ENCODE data around the gene CCDC88C. TPM values are rescaled to one million over a fixed set of nuclear protein-coding genes. Genes with fewer than 3 reads are reported as not detected.

CCDC88C gene
- total RNA-seq, 6 donors from 2014 or later, result 33.1 to 119 (median 54.5) TPM

GRCh38 chr14:91367173-91368171 lies 50.1 kb downstream of the CCDC88C start:
- Histone ChIP-seq H3K9me3 (no peaks in the 10 kb centered on the region), H3K27ac (peak overlapping the region; percentile 67 to 80 (median 74)), H3K4me1 (peaks cover 51 to 83% (median 65%) of the 10 kb centered on the region in 4 donors), H3K4me3 (no peak overlapping the region), H3K36me3 (no peaks in the 10 kb centered on the region), H3K27me3 (no peaks in the 10 kb centered on the region)
- DNase-seq (peak in 1 of 2 donors; percentile 90), ATAC-seq (ENCODE audit: low FRiP score in 2 of 2) (peak; percentile 68 to 88)
- WGBS, 2 donors, result 46 to 61% methylated on average over 22 of the region's 22 CpGs
- no peak for TF ChIP-seq EP300 (IDR thresholded peaks at IDR 0.05)
- peak in 1 of 6 experiments; percentile 30 for TF ChIP-seq CTCF (IDR thresholded peaks at IDR 0.05)

- H3K36me3 ChIP-seq, result no peaks in the 10 kb centered on the region
- 65 to 66% methylated on average over 6 of the region's 6 CpGs for WGBS, 2 donors
- H3K27ac ChIP-seq, result peak overlapping the region; percentile 26 to 80 (median 68)
- H3K9me3 ChIP-seq, result no peaks in the 10 kb centered on the region
- ATAC-seq (ENCODE audit: low FRiP score in 2 of 2) (no peak), DNase-seq (no peak)
- TF ChIP-seq POLR2AphosphoS5 (IDR thresholded peaks at IDR 0.05), result no peak
- TF ChIP-seq EP300 (IDR thresholded peaks at IDR 0.05), result no peak
- no peak for TF ChIP-seq CTCF (IDR thresholded peaks at IDR 0.05)
- TF ChIP-seq POLR2A (IDR thresholded peaks at IDR 0.05), result no peak
- H3K4me1 ChIP-seq, result peaks cover 51 to 84% (median 65%) of the 10 kb centered on the region in 4 donors
- no peak overlapping the region for H3K4me3 ChIP-seq
- H3K27me3 ChIP-seq, result no peaks in the 10 kb centered on the region
Measured at GRCh38 chr14:91366749-91367148, 50.9 kb downstream of the CCDC88C start.

- no peak for DNase-seq
- Histone ChIP-seq H3K9me3 (no peaks in the 10 kb centered on the region), H3K27me3 (no peaks in the 10 kb centered on the region), H3K27ac (peak overlapping the region in 3 of 4 donors; percentile 19 to 58 (median 52)), H3K4me1 (peaks cover 49 to 83% (median 67%) of the 10 kb centered on the region in 4 donors), H3K36me3 (no peaks in the 10 kb centered on the region), H3K4me3 (no peak overlapping the region)
- no peak for ATAC-seq (ENCODE audit: low FRiP score in 2 of 2)
- no peak for TF ChIP-seq POLR2A (IDR thresholded peaks at IDR 0.05)
- no peak for TF ChIP-seq EP300 (IDR thresholded peaks at IDR 0.05)
- no peak for TF ChIP-seq POLR2AphosphoS5 (IDR thresholded peaks at IDR 0.05)
- TF ChIP-seq CTCF (IDR thresholded peaks at IDR 0.05), result no peak
- WGBS, 2 donors, result 69 to 92% methylated on average over 6 of the region's 6 CpGs
Measured at GRCh38 chr14:91365552-91365951, 52.1 kb downstream of the CCDC88C start.

- peaks cover 43 to 83% (median 62%) of the 10 kb centered on the region in 4 donors for H3K4me1 ChIP-seq
- no peaks in the 10 kb centered on the region for H3K36me3 ChIP-seq
- DNase-seq (no peak), ATAC-seq (ENCODE audit: low FRiP score in 2 of 2) (no peak)
- H3K4me3 ChIP-seq, result no peak overlapping the region
- H3K27me3 ChIP-seq, result no peaks in the 10 kb centered on the region
- peak overlapping the region; percentile 16 to 58 (median 36) for H3K27ac ChIP-seq
- no peaks in the 10 kb centered on the region for H3K9me3 ChIP-seq
- WGBS, 2 donors, result 78 to 85% methylated on average over 11 to 13 of the region's 13 CpGs
- TF ChIP-seq POLR2A (IDR thresholded peaks at IDR 0.05) (no peak), POLR2AphosphoS5 (IDR thresholded peaks at IDR 0.05) (no peak), CTCF (IDR thresholded peaks at IDR 0.05) (no peak), EP300 (IDR thresholded peaks at IDR 0.05) (no peak)
Measured at GRCh38 chr14:91364524-91365270, 52.9 kb downstream of the CCDC88C start.

All from upper lobe of left lung (tissue), 6 donors.